ENCODE results near the gene ENTPD1.
"Not testable (repeated sequence)": the region's sequence is repeated elsewhere in the genome, so short reads cannot be mapped to it uniquely, and the experiment has no call there.

The ENTPD1 gene

GRCh38 chr10:95793401-95794045 is 37.6 kb downstream of the ENTPD1 start:
- DNase-seq (ENCODE audit: low read depth in 2 of 2, low spot score in 1 of 2), result no peak

GRCh38 chr10:95794195-95794594 is 38.2 kb downstream of the ENTPD1 start:
- no peak for DNase-seq (ENCODE audit: low read depth in 2 of 2, low spot score in 1 of 2)

- DNase-seq (ENCODE audit: low read depth in 2 of 2, low spot score in 1 of 2), result no peak
Observed at GRCh38 chr10:95795602-95796001, 39.6 kb downstream of the ENTPD1 start.

- DNase-seq (ENCODE audit: low read depth in 2 of 2, low spot score in 1 of 2), result no peak
Observed at GRCh38 chr10:95796504-95796903, 40.5 kb downstream of the ENTPD1 start.

DNA sequence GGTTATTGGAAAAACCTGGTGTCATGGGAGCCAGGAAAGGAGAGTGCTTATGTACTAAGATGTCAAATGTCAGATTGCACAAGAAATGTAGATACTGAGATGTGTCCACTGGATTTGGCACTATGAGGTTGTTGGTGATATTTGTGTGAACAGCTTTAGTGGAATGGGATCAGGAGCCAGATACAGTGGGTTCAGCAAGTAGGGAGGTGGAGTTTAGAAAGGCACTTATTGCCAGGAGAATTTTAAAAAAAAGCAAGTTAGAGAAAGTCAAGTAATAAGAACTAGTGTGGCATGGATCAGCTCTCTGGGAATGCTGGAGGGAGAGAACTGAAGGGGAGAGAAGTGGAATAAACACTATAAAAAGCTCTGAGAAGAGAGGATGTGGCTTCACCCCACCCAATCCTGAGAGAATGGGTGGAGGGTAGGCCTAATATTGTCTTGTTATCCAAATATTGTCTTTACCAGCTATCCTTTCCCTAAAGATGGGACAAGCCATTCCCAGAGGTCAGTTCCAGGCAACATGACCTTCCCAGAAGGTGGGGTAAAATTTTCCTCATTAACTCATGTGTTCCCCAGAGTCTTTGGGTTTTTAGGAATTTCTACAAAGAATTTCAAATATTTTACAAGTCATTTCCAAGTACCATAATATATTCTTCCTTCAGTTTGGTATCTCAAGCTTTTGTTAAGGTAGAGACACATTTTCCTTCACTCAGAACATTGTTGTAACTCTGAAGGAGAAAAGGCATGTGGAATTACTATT is 42.3 kb downstream of the ENTPD1 start:
- DNase-seq (ENCODE audit: low read depth in 2 of 2, low spot score in 1 of 2), result no peak

DNA sequence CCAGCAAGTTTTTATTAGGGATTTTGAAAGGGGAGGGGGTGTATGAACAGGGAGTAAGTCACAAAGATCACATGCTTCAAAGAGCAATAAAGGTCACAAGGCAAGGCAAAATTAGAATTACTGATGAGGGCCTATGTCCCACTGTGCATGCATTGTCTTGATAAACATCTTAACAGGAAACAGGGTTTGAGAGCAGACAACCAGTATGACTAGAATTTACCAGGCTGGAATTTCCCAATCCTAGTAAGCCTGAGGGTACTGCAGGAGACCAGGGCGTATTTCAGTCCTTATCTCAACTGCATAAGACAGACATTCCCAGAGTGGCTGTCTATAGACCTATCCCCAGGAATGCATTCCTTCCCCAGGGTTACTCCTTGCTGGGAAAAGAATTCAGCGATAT is 44.3 kb downstream of the ENTPD1 start:
- DNase-seq (ENCODE audit: low read depth in 2 of 2, low spot score in 1 of 2), result not testable (repeated sequence)

GRCh38 chr10:95806687-95807380 is 50.9 kb downstream of the ENTPD1 start:
- DNase-seq (ENCODE audit: low read depth in 2 of 2, low spot score in 1 of 2), result not testable (repeated sequence)

- DNase-seq (ENCODE audit: low read depth in 2 of 2, low spot score in 1 of 2), result not testable (repeated sequence)
Observed at GRCh38 chr10:95808705-95809308, 52.8 kb downstream of the ENTPD1 start.

DNA sequence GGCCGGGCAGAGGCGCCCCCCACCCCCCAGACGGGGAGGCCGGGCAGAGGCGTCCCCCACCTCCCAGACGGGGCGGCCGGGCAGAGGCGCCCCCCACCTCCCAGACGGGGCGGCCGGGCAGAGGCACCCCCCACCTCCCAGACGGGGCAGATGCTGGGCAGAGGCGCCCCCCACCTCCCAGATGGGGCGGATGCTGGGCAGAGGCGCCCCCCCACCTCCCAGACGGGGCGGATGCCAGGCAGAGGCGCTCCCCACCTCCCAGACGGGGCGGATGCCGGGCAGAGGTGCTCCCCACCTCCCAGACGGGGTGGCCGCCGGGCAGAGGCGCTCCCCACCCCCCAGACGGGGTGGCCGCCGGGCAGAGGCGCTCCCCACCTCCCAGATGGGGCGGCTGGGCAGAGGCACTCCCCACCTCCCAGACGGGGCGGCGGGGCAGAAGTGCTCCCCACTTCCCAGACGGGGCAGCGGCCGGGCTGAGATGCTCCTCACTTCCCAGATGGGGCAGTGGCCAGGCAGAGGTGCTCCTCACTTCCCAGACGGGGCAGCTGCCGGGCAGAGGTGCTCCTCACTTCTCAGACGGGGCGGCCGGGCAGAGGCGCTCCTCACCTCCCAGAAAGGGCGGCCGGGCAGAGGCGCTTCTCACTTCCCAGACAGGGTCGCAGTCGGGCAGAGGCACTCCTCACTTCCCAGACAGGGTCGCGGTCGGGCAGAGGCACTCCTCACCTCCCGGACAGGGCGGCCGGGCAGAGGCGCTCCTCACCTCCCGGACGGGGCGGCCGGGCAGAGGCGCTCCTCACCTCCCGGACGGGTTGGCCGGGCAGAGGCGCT is 53.6 kb downstream of the ENTPD1 start:
- DNase-seq (ENCODE audit: low read depth in 2 of 2, low spot score in 1 of 2), result no peak

GRCh38 chr10:95810198-95810976 is 54.4 kb downstream of the ENTPD1 start:
- no peak for DNase-seq (ENCODE audit: low read depth in 2 of 2, low spot score in 1 of 2)

DNA sequence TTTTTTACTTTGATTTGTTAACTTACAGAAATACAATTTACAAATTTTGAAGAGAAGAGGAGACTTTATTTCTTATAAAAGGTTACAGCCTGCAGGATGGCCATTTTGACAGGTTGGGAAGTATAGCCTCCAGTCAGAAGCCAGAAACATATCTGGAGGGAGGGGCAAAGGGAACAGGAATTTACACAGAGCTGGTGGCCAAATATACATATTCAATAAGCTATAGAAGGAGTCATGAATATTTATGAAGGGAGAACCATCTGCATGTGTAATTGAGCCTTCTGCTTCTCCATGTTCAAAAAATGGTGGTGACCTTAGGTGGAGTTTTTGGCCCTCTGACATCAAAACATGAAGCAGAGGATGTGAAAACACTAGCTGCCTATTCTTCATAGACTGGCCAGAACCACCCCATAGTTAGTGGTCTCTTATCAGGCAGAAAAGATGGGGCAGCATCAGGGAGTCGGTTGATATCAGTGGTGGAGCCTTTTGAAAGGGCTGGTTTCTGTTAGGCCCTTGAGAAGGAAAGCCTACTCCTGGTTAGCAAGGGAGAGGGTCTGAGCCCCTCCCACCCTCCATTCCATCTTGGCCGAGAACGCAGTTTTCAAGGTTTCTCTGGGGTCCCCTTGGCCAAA is 57.2 kb downstream of the ENTPD1 start:
- DNase-seq (ENCODE audit: low read depth in 2 of 2, low spot score in 1 of 2), result no peak

- DNase-seq (ENCODE audit: low read depth in 2 of 2, low spot score in 1 of 2), result no peak
Observed at GRCh38 chr10:95814011-95814727, 58.2 kb downstream of the ENTPD1 start.

DNA sequence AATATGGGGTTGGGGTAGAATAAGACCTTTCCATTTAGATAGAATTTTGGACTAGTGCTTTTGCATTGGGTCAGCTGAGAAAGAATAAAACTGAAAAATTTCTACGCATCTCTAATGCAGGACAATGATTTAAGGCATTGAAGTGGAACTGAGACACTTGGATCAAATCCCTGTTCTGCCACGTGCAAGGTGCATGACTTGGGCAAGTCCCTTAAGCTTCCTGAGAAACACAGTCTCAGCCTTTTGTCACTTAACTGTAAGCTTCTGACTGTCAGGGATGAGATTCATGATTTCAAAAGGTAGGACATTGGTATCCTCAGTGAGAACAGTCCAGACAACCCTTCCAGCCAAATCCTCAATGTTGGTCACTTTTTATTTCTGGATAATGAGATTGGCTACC is 59.2 kb downstream of the ENTPD1 start:
- no peak for DNase-seq (ENCODE audit: low read depth in 2 of 2, low spot score in 1 of 2)

- no peak for DNase-seq (ENCODE audit: low read depth in 2 of 2, low spot score in 1 of 2)
Observed at GRCh38 chr10:95815701-95816240, 59.8 kb downstream of the ENTPD1 start.

GRCh38 chr10:95818010-95818409 is 62.0 kb downstream of the ENTPD1 start:
- DNase-seq (ENCODE audit: low read depth in 2 of 2, low spot score in 1 of 2), result no peak

- no peak for DNase-seq (ENCODE audit: low read depth in 2 of 2, low spot score in 1 of 2)
Observed at GRCh38 chr10:95818668-95819067, 62.7 kb downstream of the ENTPD1 start.

DNA sequence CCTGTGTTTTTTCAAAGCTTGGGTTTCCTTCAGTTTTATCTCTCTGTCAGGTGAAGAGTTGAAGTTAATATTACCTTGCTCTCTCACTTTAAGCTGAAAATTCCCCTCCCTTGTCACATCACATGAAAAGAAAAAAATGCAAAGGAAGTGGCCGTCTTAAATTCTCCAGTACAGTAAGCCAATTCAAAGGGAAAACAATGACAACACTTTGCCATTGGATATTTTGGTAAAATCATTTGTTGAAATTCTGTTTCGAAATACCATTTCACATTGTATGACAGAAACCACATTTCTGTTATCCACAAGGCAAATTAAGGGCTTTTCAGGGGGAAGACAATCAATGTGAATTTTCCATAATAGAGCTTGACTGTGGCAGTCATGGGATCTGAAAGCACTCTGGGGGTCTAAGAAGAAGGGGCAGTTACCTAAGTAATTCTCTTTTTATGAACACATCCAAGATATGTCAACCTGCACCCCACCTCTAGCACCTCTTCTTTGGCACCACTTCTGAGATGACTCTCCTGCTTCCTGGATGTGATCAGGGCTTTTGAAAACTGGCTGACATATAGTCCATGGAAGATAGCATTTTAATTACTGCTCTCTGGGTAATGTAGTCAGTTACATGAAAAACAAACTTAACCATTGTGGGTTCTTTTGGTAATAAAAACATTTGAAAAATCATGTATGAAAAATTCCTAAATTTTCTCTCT is 63.8 kb downstream of the ENTPD1 start:
- DNase-seq (ENCODE audit: low read depth in 2 of 2, low spot score in 1 of 2), result no peak

- DNase-seq (ENCODE audit: low read depth in 2 of 2, low spot score in 1 of 2), result no peak
Observed at GRCh38 chr10:95820363-95820762, 64.4 kb downstream of the ENTPD1 start.
